B cell (primary cell): Measurements from ENCODE around the gene PARD3B.

Experiments used
- CTCF ChIP-seq: fragments of 200-600 bp; IDR thresholded peaks from one replicate; pipeline ENCODE4 v1.8.0; 2022; ENCODE audit warnings: antibody characterized with exemption, mild to moderate bottlenecking
- EZH2 ChIP-seq: IDR thresholded peaks from 2 replicates; pipeline ENCODE4 v1.6.1; 2012; ENCODE audit warnings: borderline replicate concordance, low read depth, mild to moderate bottlenecking, moderate library complexity, low read length; ENCODE audit not compliant: insufficient read depth, poor library complexity, severe bottlenecking

GRCh38 chr2:204853905-204854304 is 308.6 kb downstream of the PARD3B start:
- no peak for TF ChIP-seq CTCF
- no peak for TF ChIP-seq EZH2
